Caki2 (cell line): Measurements from ENCODE around the gene CNIH2. TPM values are rescaled to one million over a fixed set of nuclear protein-coding genes. Genes with fewer than 3 reads are reported as not detected.
A peak's percentile ranks its signal among the peaks of the same experiment; 100 is the strongest.

Experiments
- DNase-seq: peaks from one replicate; pipeline ENCODE4 v3.0.0-alpha.2; 2015; ENCODE audit warnings: low read depth
- in situ Hi-C: cut with HindIII; loops from 2 replicates; pipeline ENCODE4 v1.10.0; 2016; ENCODE audit warnings: low sequenced_read_pairs, low pct_unique_long_range_greater_than_20kb, mixed read lengths
- total RNA-seq: library from RNA; depleted of rRNA; stranded (reverse); fragments of >200 nt; shearing (Covaris generic); gene quantifications from 2 replicates; pipeline ENCODE4 v1.2.3, GENCODE V29; 2014; ENCODE audit warnings: low replicate concordance

Gene CNIH2
- total RNA-seq, 1 experiment from 2014 or later = 0.61 TPM

GRCh38 chr11:66285250-66285947 is 7.4 kb downstream of the CNIH2 start:
- in situ Hi-C loops = no loop called here
- no peak for DNase-seq

GRCh38 chr11:66286699-66287098 is 8.7 kb downstream of the CNIH2 start:
- in situ Hi-C loops = no loop called here
- DNase-seq = no peak

GRCh38 chr11:66287211-66287888 is 9.4 kb downstream of the CNIH2 start:
- DNase-seq = no peak
- in situ Hi-C loops = no loop called here

- DNase-seq = no peak
- in situ Hi-C loops = no loop called here
Observed at GRCh38 chr11:66287889-66288670, 10.1 kb downstream of the CNIH2 start.

- peak; percentile 99 for DNase-seq
- in situ Hi-C loops = no loop called here
Observed at GRCh38 chr11:66288671-66289547, 10.9 kb downstream of the CNIH2 start, which contains the start of gene YIF1A. Gene YIF1A (minus strand): TSS chr11:66289143. CDS start chr11:66288985, 158 bp downstream.

GRCh38 chr11:66289548-66290329 is 11.8 kb downstream of the CNIH2 start:
- in situ Hi-C loops = no loop called here

GRCh38 chr11:66290330-66290621 is 12.3 kb downstream of the CNIH2 start:
- no peak for DNase-seq
- in situ Hi-C loops = no loop called here

More at GRCh38 chr11:66289548-66290329, 11.8 kb downstream of the CNIH2 start:
- no peak for DNase-seq

GRCh38 chr11:66291303-66291705 is 13.3 kb downstream of the CNIH2 start:
- DNase-seq = no peak
- in situ Hi-C loops = no loop called here

GRCh38 chr11:66291706-66292542 is 13.9 kb downstream of the CNIH2 start, which contains the start of gene TMEM151A:
Gene TMEM151A (plus strand): TSS chr11:66291894. CDS start chr11:66292014, 120 bp downstream.
- DNase-seq = no peak
- in situ Hi-C loops = no loop called here

- in situ Hi-C loops = no loop called here
- no peak for DNase-seq
Observed at GRCh38 chr11:66292543-66293332, 14.8 kb downstream of the CNIH2 start.

GRCh38 chr11:66293352-66293751 is 15.4 kb downstream of the CNIH2 start:
- no peak for DNase-seq
- in situ Hi-C loops = no loop called here

- in situ Hi-C loops = no loop called here
- DNase-seq = no peak
Observed at GRCh38 chr11:66293777-66294625, 16.0 kb downstream of the CNIH2 start.

GRCh38 chr11:66294626-66295620 is 16.9 kb downstream of the CNIH2 start:
- DNase-seq = no peak
- in situ Hi-C loops = no loop called here

- no peak for DNase-seq
- in situ Hi-C loops = no loop called here
Observed at GRCh38 chr11:66297610-66298009, 19.6 kb downstream of the CNIH2 start.
